K562 (cell line): ENCODE measurements around the gene STK24. TPM values are rescaled to one million over a fixed set of nuclear protein-coding genes. Genes with fewer than 3 reads are reported as not detected.

ENCODE experiments used
- ATAC-seq: fragments of 200-7000 bp; cut with Tn5 transposase; 3 replicates; pipeline ENCODE4 v1.9.1; 2020; ENCODE audit warnings: moderate library complexity
- BruUV-seq: library from RNA; stranded (reverse); fragments of 400-500 nt; replicated peaks from 2 replicates; lab custom pipeline; 2021; lab: Mats Ljungman, UMichigan
- CTCF ChIA-PET: fragments of 300-600 bp; formaldehyde crosslinking; extraction: SDS; loops from one replicate; lab custom pipeline; 2021; ENCODE audit warnings: low intra/inter-chr PET ratio; lab: Yijun Ruan, JAX
- POLR2A ChIA-PET: fragments of 300-600, 350-650 bp; sonication (Branson Sonifier 250); formaldehyde crosslinking; extraction: SDS; loops from one replicate; lab custom pipeline; 2021; ENCODE audit warnings: antibody characterized with exemption, inconsistent platforms; lab: Yijun Ruan, JAX
- DNase-seq, 4 experiments: peaks; one replicate each; pipeline versions ENCODE4 v3.0.0 to v3.0.0-alpha.2; 2011 to 2018; ENCODE audit warnings: low spot score in 3 of 4, mixed read lengths in 3 of 4; ENCODE audit errors: extremely low read depth in 1 of 4
- FAIRE-seq: peaks from 2 replicates; lab custom pipeline; 2011; peaks lifted over from hg19 to GRCh38; lab: Jason Lieb, UNC
- H2AFZ ChIP-seq: 2 replicates; pipeline ENCODE4 v1.6.0; 2011; ENCODE audit warnings: low read depth, low read length, control low read depth, inconsistent platforms
- H3K27ac ChIP-seq: fragments of 200-600 bp; 3 replicates; pipeline ENCODE4 v1.8.0; 2011; ENCODE audit warnings: low read depth, mild to moderate bottlenecking, control low read depth, inconsistent platforms, low read length, moderate library complexity, mixed read lengths; ENCODE audit errors: extremely low read depth
- H3K27me3 ChIP-seq, 2 experiments: fragments of 300-600 bp in 1 of 2; 2 replicates in 1 of 2; 3 replicates in 1 of 2; pipeline versions ENCODE4 v1.6.0 to v1.8.0; 2011; ENCODE audit warnings: inconsistent platforms in 2 of 2, low read length in 2 of 2, mild to moderate bottlenecking in 1 of 2, mixed read lengths in 1 of 2, moderate library complexity in 1 of 2; ENCODE audit not compliant: control insufficient read depth in 2 of 2, insufficient read depth in 2 of 2
- H3K36me3 ChIP-seq: fragments of 300-600 bp; 3 replicates; pipeline ENCODE4 v1.8.0; 2011; ENCODE audit warnings: mild to moderate bottlenecking, low read length, inconsistent platforms; ENCODE audit not compliant: control insufficient read depth, insufficient read depth
- H3K4me1 ChIP-seq, 2 experiments: fragments of 200-600 bp in 1 of 2; replicated peaks in 1 of 2; 2 replicates in 1 of 2; 3 replicates in 1 of 2; pipeline versions ENCODE4 v1.5.1 to v1.8.0; 2011; ENCODE audit warnings: inconsistent platforms in 2 of 2, low read length in 2 of 2, mild to moderate bottlenecking in 1 of 2, mixed read lengths in 1 of 2, moderate library complexity in 1 of 2; ENCODE audit not compliant: control insufficient read depth in 2 of 2, insufficient read depth in 2 of 2
- H3K4me2 ChIP-seq: 2 replicates; pipeline ENCODE4 v1.6.1; 2011; ENCODE audit warnings: low read length, control low read depth, inconsistent platforms, mixed read lengths; ENCODE audit not compliant: insufficient read depth
- H3K4me3 ChIP-seq: fragments of 200-600 bp; sonication (generic), shearing (Covaris generic); 2 replicates; pipeline ENCODE4 v1.5.1; 2016; ENCODE audit warnings: control low read depth, inconsistent platforms
- H3K79me2 ChIP-seq: fragments of 200-600 bp; 3 replicates; pipeline ENCODE4 v1.8.0; 2011; ENCODE audit warnings: low read length, inconsistent platforms; ENCODE audit not compliant: control insufficient read depth, insufficient read depth
- H3K9ac ChIP-seq, 2 experiments: 2 replicates each; pipeline versions ENCODE4 v1.6.0 to v1.6.1; 2011; ENCODE audit warnings: low read depth in 2 of 2, low read length in 2 of 2, control low read depth in 1 of 2, inconsistent platforms in 1 of 2, mild to moderate bottlenecking in 1 of 2, mixed read lengths in 1 of 2; ENCODE audit not compliant: insufficient read depth in 1 of 2
- H3K9me1 ChIP-seq: one replicate; pipeline ENCODE4 v1.6.0; 2011; ENCODE audit warnings: inconsistent platforms, mild to moderate bottlenecking, low read length, moderate library complexity; ENCODE audit not compliant: control insufficient read depth, insufficient read depth
- H3K9me3 ChIP-seq: replicated peaks from 2 replicates; pipeline ENCODE4 v1.5.1; 2011; ENCODE audit warnings: low read depth, low read length, inconsistent platforms; ENCODE audit not compliant: control insufficient read depth, insufficient read depth
- H4K20me1 ChIP-seq: replicated peaks from 2 replicates; pipeline ENCODE4 v1.6.1; 2011; ENCODE audit warnings: low read length, inconsistent platforms, mixed read lengths; ENCODE audit not compliant: control insufficient read depth, insufficient read depth
- ASH1L ChIP-seq: fragments of 450-650 bp; IDR thresholded peaks from 2 replicates; pipeline ENCODE4 v1.6.1; 2018; ENCODE audit warnings: borderline replicate concordance, mild to moderate bottlenecking, low read depth; ENCODE audit not compliant: partially characterized antibody
- CHCHD3 ChIP-seq: fragments of 250-450 bp; sonication (Bioruptor Pico); IDR thresholded peaks from 2 replicates; pipeline ENCODE4 v2.1.2; 2022; ENCODE audit warnings: mild to moderate bottlenecking
- DMBX1 ChIP-seq: fragments of 250-450 bp; sonication (Bioruptor Pico); IDR thresholded peaks from 2 replicates; pipeline ENCODE4 v1.8.0; 2022; ENCODE audit warnings: inconsistent platforms, mild to moderate bottlenecking, moderate library complexity, borderline replicate concordance
- HDAC3 ChIP-seq: fragments of 450-650 bp; IDR thresholded peaks from 2 replicates; pipeline ENCODE4 v1.6.1; 2018; ENCODE audit warnings: borderline replicate concordance, mild to moderate bottlenecking, moderate library complexity; ENCODE audit not compliant: partially characterized antibody
- HEY1 ChIP-seq: fragments of 250-450 bp; sonication (Bioruptor Pico); IDR thresholded peaks from 2 replicates; pipeline ENCODE4 v1.5.0; 2020; ENCODE audit warnings: mild to moderate bottlenecking, moderate library complexity, borderline replicate concordance
- KDM2B ChIP-seq: fragments of 250-450 bp; sonication (Bioruptor Pico); IDR thresholded peaks from 2 replicates; pipeline ENCODE4 v1.8.0; 2021; ENCODE audit warnings: mild to moderate bottlenecking, moderate library complexity
- SIRT6 ChIP-seq: IDR thresholded peaks from one replicate; pipeline ENCODE4 v1.6.1; 2012; ENCODE audit warnings: low read depth, mild to moderate bottlenecking, control low read depth, inconsistent platforms, low read length, moderate library complexity
- WGBS: fragments of 100-300 bp; shearing (Covaris generic); methylation state at CpG from one replicate; pipeline ENCODE4 v1.1.6; 2016; ENCODE audit warnings: low coverage, mixed read lengths; ENCODE audit not compliant: insufficient coverage; ENCODE audit errors: missing lambda C conversion rate; 5-methylcytosine and 5-hydroxymethylcytosine counted together
- in situ Hi-C: fragments of 300-500 bp; cut with MboI; formaldehyde crosslinking; loops from 4 replicates; pipeline ENCODE4 v1.15.0; 2018; ENCODE audit warnings: inconsistent platforms, mixed read lengths
- intact Hi-C: fragments of 100-400 bp; cut with micrococcal nuclease; formaldehyde crosslinking; loops from 2 replicates; pipeline ENCODE4 v1.14.2; 2022
- polyA plus RNA-seq, 8 experiments: library from polyadenylated mRNA; depleted of rRNA in 4 of 8; stranded (reverse) in 5 of 8; unstranded in 3 of 8; fragments of >200 nt; fragmentation: Nextera tagmentation in 2 of 8; fragmentation: Illumina TruSeq in 1 of 8; extraction: Ambion mirVana in 2 of 8; extraction: Trizol in 1 of 8; gene quantifications; 2 replicates each; pipeline versions ENCODE4 v1.2.1 to v1.2.3, GENCODE V29; 2011 to 2014; ENCODE audit warnings: inconsistent platforms in 1 of 8, missing spikeins in 1 of 8
- total RNA-seq, 7 experiments: library from RNA; depleted of rRNA in 6 of 7; stranded (reverse); fragments of >200 nt in 6 of 7; fragmentation: Illumina TruSeq in 2 of 7; extraction: Trizol in 2 of 7; gene quantifications; 2 replicates each; pipeline versions ENCODE4 v1.2.1 to v1.2.3, GENCODE V29; 2011 to 2021; ENCODE audit warnings: low replicate concordance in 1 of 7
- TF ChIP-seq, protein P1 (sequence below): fragments of 250-450 bp; sonication (Bioruptor Pico); IDR thresholded peaks from 2 replicates; pipeline ENCODE4 v1.4.0; 2020; ENCODE audit warnings: mild to moderate bottlenecking, moderate library complexity

Gene STK24
- total and polyA plus RNA-seq, 9 of the 15 experiments (the other 6 are each of a cell fraction or from before 2014, with no cell fraction given), result 3.8 to 78.4 (median 28.2) TPM

DNA sequence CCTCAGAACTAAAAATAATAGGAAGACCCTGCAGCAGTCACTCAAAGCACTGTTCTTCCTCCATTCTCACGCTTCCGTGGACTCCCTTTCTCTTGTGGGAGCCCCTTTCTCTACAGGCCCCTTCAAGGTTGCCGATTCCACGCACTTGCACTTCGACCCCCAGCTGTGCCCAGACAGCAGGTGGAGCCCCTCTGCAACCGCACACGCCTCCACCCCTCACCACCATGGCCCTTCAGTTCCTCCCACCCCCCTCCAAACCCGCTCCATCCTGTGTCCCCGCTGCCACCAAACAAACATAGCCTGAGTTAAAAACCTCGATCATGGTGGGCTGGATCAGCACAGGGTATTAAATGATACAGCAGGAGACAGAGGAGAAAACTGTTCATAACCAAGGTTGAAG, 102.6 kb downstream of the STK24 start:
- H3K79me2 ChIP-seq, result peaks cover 34% of the 10 kb centered on the region
- no TSS peak for BruUV-seq

More for the DNA sequence above, 102.6 kb downstream of the STK24 start:
- no peak for DNase-seq
- ChIA-PET POLR2A (no interaction called here), CTCF (no interaction called here)
- FAIRE-seq, result no peak
- no peak overlapping the region for H3K4me3 ChIP-seq
- H3K4me2 ChIP-seq, result no peak overlapping the region
- no peaks in the 10 kb centered on the region for H3K9me1 ChIP-seq
- no peaks in the 10 kb centered on the region for H3K27me3 ChIP-seq
- H4K20me1 ChIP-seq, result peaks cover 11% of the 10 kb centered on the region
- in situ Hi-C loops, result no loop called here
- H3K36me3 ChIP-seq, result peaks cover 42% of the 10 kb centered on the region
- peaks cover 28 to 30% of the 10 kb centered on the region in 2 experiments for H3K4me1 ChIP-seq
- 98% methylated on average over 7 of the region's 10 CpGs for WGBS
- no peaks in the 10 kb centered on the region for H3K9me3 ChIP-seq
- TF ChIP-seq ASH1L (no peak), CHCHD3 (CRISPR knock-in tag) (no peak), HEY1 (CRISPR knock-in tag) (no peak), HDAC3 (no peak), SIRT6 (no peak), KDM2B (CRISPR knock-in tag) (no peak), DMBX1 (CRISPR knock-in tag) (no peak)
- TF ChIP-seq, protein P1, sequence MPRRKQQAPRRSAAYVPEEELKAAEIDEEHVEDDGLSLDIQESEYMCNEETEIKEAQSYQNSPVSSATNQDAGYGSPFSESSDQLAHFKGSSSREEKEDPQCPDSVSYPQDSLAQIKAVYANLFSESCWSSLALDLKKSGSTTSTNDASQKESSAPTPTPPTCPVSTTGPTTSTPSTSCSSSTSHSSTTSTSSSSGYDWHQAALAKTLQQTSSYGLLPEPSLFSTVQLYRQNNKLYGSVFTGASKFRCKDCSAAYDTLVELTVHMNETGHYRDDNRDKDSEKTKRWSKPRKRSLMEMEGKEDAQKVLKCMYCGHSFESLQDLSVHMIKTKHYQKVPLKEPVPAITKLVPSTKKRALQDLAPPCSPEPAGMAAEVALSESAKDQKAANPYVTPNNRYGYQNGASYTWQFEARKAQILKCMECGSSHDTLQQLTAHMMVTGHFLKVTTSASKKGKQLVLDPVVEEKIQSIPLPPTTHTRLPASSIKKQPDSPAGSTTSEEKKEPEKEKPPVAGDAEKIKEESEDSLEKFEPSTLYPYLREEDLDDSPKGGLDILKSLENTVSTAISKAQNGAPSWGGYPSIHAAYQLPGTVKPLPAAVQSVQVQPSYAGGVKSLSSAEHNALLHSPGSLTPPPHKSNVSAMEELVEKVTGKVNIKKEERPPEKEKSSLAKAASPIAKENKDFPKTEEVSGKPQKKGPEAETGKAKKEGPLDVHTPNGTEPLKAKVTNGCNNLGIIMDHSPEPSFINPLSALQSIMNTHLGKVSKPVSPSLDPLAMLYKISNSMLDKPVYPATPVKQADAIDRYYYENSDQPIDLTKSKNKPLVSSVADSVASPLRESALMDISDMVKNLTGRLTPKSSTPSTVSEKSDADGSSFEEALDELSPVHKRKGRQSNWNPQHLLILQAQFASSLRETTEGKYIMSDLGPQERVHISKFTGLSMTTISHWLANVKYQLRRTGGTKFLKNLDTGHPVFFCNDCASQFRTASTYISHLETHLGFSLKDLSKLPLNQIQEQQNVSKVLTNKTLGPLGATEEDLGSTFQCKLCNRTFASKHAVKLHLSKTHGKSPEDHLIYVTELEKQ (CRISPR knock-in tag), result no peak
- no peak overlapping the region for H3K27ac ChIP-seq
- no peak overlapping the region for H2AFZ ChIP-seq
- intact Hi-C loops, result no loop called here
- no peak overlapping the region for H3K9ac ChIP-seq
- no peak for ATAC-seq
